Measurements from ENCODE around the gene INCA1. TPM values are rescaled to one million over a fixed set of nuclear protein-coding genes. Genes with fewer than 3 reads are reported as not detected.

The INCA1 gene
- total RNA-seq, 1 donor from 2014 or later: 0.39 TPM

GRCh38 chr17:4949321-4950074, 47.8 kb downstream of the INCA1 start:
- peak in 1 of 2 donors; percentile 69 for DNase-seq (ENCODE audit: low read depth in 2 of 2)

- DNase-seq (ENCODE audit: low read depth in 2 of 2): peak; percentile 55 to 90
These were observed 48.4 kb downstream of the INCA1 start for GRCh38 chr17:4948931-4949320.

DNA sequence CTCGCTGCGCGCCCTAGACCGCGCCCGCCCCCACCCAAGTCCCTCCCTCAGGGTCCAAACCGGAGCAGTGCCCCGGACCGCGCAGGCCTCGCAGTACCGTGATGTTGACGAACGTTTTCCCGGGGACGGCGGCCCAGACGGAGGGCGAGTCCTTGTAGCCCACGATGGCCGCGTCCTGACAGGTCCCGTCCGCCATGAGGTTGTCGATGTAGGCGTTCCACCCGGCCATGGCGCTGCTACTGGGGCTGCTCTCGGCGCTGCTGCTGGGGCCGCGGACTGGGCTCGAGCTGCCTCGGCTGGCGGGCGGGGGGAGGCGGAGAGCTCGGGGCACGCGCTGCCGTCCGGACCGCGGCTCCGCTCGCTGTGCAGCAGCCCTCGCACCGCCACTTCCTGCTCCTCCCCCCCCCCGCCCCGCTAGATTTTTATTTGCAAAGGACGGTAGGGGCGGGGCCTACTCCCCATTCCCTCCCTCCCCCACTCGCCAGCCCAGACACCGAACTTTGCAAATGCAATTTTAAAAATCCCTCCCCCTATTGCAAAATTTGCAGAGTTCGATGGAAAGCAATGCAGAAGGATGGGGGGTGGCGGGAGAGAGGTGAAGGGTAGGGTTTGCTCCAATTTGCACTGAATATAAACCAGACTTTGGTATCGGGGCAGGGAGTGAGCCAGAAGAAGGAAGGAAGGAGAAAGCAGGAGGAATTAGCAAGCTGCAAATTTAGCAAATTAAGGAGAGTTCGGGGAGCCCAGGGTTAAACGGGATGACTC, 49.0 kb downstream of the INCA1 start, which contains the start of gene PFN1:
PFN1 (minus strand) TSS at position 365 of the 765 bp plus-strand sequence; CDS start at position 229, 136 bp downstream.
- DNase-seq (ENCODE audit: low read depth in 2 of 2): peak; percentile 85 to 90

GRCh38 chr17:4947411-4948165, 49.7 kb downstream of the INCA1 start:
- DNase-seq (ENCODE audit: low read depth in 2 of 2): peak; percentile 31 to 45

DNA sequence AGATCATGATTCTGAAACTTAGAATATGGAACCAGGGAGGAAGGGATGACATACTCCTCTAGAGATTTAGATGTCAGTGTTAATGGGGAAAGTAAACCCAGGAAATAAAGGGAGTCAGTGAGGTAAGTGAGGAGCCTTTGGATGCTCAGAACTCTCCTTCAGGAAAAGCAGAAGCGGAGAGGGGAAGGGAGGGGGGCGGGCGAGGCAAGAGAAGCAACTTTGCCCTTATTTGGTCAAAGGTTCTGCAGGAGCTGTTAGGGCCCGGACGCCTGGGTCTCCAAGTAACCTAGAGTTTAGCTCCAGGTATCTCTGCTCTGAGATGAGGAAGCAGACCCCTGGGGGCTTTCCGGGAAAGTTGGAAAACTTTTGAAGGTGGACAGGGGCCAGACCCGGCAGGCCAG, 50.3 kb downstream of the INCA1 start:
- peak in 1 of 2 donors; percentile 19 for DNase-seq (ENCODE audit: low read depth in 2 of 2)

GRCh38 chr17:4946312-4946976, 50.9 kb downstream of the INCA1 start:
- DNase-seq (ENCODE audit: low read depth in 2 of 2): no peak

GRCh38 chr17:4945944-4946280, 51.4 kb downstream of the INCA1 start:
- no peak for DNase-seq (ENCODE audit: low read depth in 2 of 2)

- peak in 1 of 2 donors; percentile 85 for DNase-seq (ENCODE audit: low read depth in 2 of 2)
These were observed 52.0 kb downstream of the INCA1 start for GRCh38 chr17:4945176-4945943.

DNA sequence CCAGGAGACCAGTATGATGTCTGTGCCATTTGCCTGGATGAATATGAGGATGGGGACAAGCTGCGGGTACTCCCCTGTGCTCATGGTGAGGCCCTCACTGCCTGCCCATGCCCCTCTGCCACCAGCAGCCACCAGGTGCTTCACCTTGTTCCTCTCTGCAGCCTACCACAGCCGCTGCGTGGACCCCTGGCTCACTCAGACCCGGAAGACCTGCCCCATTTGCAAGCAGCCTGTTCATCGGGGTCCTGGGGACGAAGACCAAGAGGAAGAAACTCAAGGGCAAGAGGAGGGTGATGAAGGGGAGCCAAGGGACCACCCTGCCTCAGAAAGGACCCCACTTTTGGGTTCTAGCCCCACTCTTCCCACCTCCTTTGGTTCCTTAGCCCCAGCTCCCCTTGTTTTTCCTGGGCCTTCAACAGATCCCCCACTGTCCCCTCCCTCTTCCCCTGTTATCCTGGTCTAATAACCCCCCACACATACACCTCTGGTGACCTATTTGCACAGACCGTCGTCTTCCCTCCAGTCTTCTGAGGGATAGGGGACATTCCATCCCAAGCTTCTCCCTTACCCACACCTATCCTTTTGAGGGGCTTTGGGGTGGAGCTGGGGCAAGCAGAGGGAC, 52.7 kb downstream of the INCA1 start:
- no peak for DNase-seq (ENCODE audit: low read depth in 2 of 2)

GRCh38 chr17:4944163-4944553, 53.2 kb downstream of the INCA1 start:
- no peak for DNase-seq (ENCODE audit: low read depth in 2 of 2)

DNA sequence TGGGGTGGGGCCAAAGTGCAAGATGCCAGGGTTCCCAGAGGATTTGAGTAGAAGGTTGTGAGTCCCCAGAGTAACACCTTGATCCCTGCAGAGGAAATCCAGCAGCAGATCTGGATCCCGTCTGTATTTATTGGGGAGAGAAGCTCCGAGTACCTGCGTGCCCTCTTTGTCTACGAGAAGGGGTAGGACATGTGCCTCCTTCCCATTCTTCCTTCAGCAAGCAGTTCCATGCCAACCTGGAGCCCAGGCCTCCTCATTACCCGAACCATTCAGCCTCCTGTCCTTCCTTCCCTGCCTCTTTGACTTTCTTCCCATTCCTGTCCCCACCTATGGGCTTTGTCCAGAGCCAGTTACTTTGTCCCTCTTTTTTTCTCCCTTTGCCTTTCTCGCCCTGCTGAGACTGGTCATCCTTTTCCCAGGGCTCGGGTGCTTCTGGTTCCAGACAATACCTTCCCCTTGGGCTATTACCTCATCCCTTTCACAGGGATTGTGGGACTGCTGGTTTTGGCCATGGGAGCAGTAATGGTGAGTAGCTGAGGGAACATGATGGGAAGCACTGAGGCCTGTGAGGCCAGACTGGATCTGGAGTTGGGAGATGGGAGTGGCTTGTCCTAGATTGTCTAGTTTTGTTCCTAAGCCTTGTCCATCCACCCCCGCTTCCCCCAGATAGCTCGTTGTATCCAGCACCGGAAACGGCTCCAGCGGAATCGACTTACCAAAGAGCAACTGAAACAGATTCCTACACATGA, 54.4 kb downstream of the INCA1 start:
- no peak for DNase-seq (ENCODE audit: low read depth in 2 of 2)

DNA sequence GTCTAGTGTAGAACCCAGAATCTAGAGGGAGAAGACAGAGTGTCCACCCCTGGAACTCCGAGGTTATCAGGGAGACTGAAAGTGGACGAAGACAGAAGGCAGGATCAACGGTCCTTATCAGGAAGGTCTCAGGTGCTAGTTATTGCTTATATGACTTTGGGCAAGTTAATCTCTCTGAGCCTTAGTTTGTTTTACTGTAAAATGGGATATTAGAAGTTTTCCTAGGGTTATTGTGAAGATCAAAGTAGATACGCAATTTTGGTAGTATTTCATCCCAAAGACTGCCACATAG, 56.1 kb downstream of the INCA1 start:
- no peak for DNase-seq (ENCODE audit: low read depth in 2 of 2)

GRCh38 chr17:4940555-4941318, 56.6 kb downstream of the INCA1 start:
- DNase-seq (ENCODE audit: low read depth in 2 of 2): no peak

DNA sequence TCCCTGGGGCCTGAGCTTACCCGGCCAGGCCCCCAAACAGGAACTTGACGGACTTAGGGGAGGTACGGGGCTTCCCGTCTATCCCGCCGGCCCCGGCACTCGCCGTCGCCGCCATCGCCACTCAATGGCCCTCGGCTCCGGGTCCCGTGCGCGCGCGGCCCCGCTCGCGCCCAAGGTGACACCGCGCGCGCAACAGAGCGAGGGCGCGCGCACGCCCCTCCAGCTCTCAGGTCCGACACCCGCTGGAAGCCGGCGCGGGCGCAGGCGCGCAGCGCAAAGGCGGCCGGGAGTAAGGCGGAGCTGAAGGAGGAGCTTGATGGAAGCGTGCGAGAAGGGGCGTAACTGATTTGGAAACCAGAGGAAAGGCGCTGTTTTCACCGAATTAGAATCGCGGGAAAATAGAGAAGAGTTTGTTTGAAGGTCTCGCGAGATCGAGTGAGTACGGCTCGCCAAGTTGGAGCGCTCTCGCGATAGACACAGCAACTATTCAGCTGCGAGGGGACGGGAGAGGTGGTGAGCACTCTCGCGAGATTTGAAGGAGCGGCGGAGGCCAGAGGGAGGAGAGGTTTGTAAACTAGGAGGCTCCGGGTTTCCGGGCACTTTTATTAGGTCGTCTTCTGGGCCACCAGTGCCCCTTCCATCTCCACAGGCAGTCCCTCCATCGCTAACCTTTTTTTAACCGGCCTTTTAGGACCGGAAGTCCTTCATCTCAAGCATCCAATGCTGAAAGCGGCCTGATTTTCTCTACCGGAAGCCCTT, 57.3 kb downstream of the INCA1 start, which contains the start of the genes RNF167 and SLC25A11:
RNF167 (plus strand) TSS at position 473 of the 759 bp plus-strand sequence. CDS start 642 bp downstream, outside the sequence.
SLC25A11 (minus strand) TSS at position 251 of the 759 bp plus-strand sequence; CDS start at position 115, 136 bp downstream.
- DNase-seq (ENCODE audit: low read depth in 2 of 2): peak; percentile 100

DNA sequence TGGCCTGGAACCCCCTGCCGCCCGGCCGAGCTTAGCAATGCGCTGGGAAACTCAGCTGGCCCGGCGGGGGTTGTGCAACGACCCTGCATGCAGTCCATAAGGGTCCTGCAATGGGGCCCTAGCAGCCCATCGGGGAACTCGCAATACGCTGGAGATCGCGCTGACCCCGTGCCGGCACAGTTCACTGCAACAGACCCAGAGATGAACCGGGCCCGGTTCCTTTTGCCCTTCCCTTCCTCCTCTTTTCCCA, 57.9 kb downstream of the INCA1 start:
- no peak for DNase-seq (ENCODE audit: low read depth in 2 of 2)

DNA sequence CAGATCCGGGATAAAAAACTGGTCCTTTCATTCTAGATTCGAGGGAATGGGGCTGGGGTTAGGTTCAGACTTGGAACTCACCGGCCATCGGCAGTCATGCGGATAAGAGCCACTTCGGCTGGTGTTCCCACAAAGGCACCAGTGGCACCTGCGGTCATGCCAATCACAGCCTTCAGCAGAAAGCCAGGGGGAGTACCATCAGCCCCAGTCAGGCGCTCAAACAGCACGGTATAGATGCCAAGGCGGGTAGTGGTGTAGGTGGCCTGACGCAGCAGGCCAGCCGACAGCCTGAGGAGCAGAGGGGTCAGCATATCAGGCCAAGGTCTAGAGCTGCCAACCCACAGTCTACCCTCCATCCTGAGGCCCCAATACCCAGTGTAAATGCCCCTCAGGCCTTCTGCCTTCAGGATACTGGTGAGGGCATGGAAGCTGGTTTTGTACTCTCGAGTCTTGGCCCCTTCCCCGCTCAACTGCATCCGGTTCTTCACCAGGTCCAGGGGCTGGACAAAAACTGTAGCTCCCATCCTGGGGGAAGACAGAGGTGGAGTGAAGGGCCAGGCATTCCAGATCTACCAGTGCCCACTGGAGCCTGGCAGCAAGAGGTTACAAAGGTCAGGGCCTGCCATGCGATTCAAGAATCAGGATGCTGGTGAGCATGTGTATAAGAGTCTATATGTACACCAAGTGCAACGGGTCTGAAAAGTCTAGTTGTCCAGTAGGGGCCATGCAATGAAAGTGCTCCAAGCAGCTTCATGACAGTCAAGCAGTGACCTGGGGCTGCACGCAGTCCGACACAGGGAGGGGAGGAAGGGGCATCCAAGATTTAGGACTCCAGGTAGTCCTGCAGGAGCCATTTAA, 58.4 kb downstream of the INCA1 start:
- DNase-seq (ENCODE audit: low read depth in 2 of 2): peak in 1 of 2 donors; percentile 23
